Ramos (cell line): Measurements from ENCODE around the gene GREB1.

ENCODE experiments used
- in situ Hi-C: fragments of 300-500 bp; cut with MboI; formaldehyde crosslinking; loops from one replicate; pipeline ENCODE4 v1.14.3; 2022; ENCODE audit warnings: low sequenced_read_pairs; ENCODE audit not compliant: unreplicated experiment

GREB1 gene

DNA sequence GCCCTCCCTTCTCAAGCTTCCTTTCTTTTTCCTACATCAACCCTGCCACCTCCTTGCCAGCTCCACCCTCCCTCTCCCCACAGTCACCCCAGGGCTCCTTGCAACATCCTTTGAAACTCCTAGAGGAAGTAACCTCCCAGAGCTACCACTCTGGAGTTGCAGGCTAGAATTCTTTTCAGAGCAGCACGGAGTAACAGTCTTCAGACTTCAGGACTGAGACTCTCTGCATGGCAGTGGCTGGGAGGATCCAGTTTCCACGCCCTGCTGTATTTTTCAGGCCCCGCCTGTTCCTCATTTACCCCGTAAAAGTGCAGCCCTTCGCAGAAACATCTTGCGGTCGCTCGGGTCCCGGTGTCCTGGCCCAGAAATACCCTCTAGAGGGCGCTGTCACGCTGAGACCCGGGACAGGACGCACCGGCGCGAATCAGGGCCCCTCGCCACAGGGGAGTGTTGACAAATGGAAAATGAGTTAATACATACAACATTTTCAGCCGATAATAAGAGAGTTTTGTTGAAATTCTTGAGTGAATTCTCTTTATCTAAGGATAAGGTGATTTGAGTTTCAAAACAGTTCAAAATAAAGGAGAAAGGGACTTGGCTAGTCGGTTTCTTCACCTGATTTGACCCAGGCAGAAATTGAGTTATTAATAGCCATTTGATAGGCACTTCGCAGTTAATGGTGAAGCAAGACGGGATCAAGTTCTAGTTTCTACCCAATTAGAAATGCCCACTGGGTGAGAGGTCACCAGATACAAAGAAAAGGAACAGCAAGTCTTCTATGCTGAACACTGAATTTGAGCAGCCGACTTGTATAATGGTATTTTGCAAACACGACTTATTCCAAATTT is 154.6 kb downstream of the GREB1 start:
- in situ Hi-C loops: loop anchor here (25.0 kb wide), 1 partner anchor 1324 kb away; no protein-coding TSS in a partner anchor

DNA sequence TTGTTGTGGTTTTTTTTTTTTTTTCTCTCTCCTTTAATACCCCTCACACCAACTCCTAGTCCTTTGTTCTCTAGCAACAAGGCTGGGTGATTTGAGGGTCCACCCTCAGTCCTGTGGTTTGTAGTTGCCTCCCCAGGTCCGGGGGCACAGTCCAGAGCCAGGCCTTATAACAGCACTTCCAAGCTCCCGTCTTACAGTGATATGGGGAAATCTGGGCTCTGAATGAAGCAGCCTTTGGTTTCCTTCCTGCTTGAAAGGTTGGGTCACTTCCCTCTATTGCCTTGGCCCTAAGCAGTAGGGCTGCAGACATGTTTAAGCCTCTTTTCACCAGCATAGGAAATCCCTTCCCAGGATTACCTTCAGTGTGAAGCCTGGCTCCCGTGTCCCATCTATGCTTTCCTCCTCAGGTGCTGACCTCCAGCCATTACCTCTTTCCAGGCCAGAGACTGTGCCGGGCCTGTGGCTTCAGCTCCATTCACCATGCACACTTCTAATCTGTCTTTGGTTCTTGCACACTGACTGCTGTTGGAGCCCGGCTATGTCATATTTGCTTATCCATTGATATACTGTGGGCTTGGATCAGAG is 157.3 kb downstream of the GREB1 start:
- in situ Hi-C loops: loop anchor here (5.0 to 25.0 kb wide), 2 partner anchors 91 to 1321 kb away; no protein-coding TSS in a partner anchor
